ENCODE measurements around the gene FILIP1L. TPM values are rescaled to one million over a fixed set of nuclear protein-coding genes. Genes with fewer than 3 reads are reported as not detected.
"Not testable (repeated sequence)": the region's sequence is repeated elsewhere in the genome, so short reads cannot be mapped to it uniquely, and the experiment has no call there.

The FILIP1L gene
- total and polyA plus RNA-seq, 2 donors from 2014 or later = 5.5 to 25.5 TPM

DNA sequence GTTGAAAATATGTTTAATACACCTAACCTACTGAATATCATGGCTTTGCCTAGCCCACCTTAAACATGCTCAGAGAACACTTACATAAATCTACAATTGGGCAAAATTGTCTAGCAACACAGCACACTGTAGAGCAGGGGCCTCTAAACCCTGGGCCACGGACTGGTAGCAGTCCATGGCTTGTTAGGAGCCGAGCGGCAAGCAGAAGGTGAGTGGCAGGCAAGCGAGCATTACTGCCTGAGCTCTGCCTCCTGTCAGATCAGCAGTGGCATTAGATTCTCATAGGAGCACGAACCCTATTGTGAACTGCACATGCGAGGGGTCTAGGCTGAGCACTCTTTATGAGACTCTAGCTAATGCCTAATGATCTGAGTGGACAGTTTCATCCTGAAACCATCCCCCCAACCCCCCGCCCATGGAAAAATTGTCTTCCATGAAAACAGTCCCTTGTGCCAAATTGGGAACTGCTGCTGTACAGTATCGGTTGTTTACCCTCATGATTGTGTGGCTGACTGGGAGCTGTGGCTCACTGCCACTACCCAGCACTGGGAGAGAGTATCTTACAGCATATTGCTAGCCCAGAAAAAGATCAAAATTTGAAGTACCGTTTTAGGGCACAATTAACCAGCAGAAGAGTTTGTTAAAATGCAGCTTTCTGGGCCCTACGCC lies 270.6 kb downstream of the FILIP1L start:
- H3K9ac ChIP-seq (ENCODE audit: low read length in 3 of 3) = no peak overlapping the region
- no peaks in the 10 kb centered on the region for H3K27me3 ChIP-seq (ENCODE audit: control insufficient read depth, insufficient read depth, low read length)
- no peaks in the 10 kb centered on the region for H3K36me3 ChIP-seq (ENCODE audit: control insufficient read depth in 2 of 3, insufficient read depth in 3 of 3, low read length in 3 of 3)
- H3K27ac ChIP-seq (ENCODE audit: low read depth in 2 of 2, low read length in 2 of 2) = no peak overlapping the region
- H3K9me3 ChIP-seq (ENCODE audit: control insufficient read depth in 2 of 3, insufficient read depth in 1 of 3, low read length in 3 of 3) = no peaks in the 10 kb centered on the region
- TF ChIP-seq, protein P1, sequence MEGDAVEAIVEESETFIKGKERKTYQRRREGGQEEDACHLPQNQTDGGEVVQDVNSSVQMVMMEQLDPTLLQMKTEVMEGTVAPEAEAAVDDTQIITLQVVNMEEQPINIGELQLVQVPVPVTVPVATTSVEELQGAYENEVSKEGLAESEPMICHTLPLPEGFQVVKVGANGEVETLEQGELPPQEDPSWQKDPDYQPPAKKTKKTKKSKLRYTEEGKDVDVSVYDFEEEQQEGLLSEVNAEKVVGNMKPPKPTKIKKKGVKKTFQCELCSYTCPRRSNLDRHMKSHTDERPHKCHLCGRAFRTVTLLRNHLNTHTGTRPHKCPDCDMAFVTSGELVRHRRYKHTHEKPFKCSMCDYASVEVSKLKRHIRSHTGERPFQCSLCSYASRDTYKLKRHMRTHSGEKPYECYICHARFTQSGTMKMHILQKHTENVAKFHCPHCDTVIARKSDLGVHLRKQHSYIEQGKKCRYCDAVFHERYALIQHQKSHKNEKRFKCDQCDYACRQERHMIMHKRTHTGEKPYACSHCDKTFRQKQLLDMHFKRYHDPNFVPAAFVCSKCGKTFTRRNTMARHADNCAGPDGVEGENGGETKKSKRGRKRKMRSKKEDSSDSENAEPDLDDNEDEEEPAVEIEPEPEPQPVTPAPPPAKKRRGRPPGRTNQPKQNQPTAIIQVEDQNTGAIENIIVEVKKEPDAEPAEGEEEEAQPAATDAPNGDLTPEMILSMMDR (IDR thresholded peaks at IDR 0.05; ENCODE audit: borderline replicate concordance, extremely low read depth, insufficient read depth) = no peak
- FAIRE-seq = no peak
- H3K4me3 ChIP-seq (ENCODE audit: low read length in 3 of 3) = no peak overlapping the region
- intact Hi-C loops (cut with DNase I) = no loop called here
- no peak for DNase-seq
- peaks cover 0 to 3% (median 2%) of the 10 kb centered on the region in 3 donors for H3K4me1 ChIP-seq (ENCODE audit: control insufficient read depth in 2 of 3, insufficient read depth in 2 of 3, low read depth in 1 of 3, low read length in 3 of 3)

DNA sequence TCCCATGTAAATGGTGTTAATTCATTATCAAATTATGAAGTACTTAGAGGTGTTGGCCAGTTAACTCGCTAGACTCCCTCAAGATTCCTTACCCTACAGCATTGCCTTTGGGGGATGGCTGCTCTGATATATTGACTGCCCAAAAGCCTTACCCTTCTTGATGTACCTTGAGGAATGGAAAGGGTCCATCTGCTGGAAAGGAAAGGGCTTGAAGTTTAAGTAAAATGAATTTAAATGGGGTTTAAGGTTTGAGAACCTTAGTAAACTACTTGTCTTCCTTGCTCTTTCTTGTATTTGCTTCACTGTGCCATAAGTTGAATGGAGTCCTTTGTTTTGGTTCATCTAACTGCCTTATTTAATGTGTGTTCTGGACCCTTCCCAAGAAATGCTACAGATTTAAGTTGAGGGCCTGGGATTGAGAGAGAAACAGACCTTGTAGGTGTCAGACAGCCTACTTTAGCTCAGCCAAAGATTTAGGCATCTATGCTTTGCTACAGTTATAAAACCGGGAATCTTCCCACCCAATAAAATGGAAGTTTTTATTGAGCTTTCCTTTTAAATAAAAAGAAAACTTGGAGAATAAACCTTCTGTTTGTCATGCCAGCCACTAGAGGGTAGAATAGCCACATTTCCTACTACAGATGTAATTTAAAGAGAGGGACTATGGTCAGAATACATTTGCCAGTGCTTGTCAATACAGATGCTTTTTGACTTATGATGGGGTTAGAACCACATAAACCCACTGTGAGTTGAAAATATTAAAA lies 271.3 kb downstream of the FILIP1L start:
- DNase-seq (peak in 2 of 5 donors; percentile 54 to 86), FAIRE-seq (peak; percentile 71)
- Histone ChIP-seq H3K27me3 (ENCODE audit: control insufficient read depth, insufficient read depth, low read length) (no peaks in the 10 kb centered on the region), H3K36me3 (ENCODE audit: control insufficient read depth in 2 of 3, insufficient read depth in 3 of 3, low read length in 3 of 3) (no peaks in the 10 kb centered on the region), H3K4me1 (ENCODE audit: control insufficient read depth in 2 of 3, insufficient read depth in 2 of 3, low read depth in 1 of 3, low read length in 3 of 3) (peaks cover 0 to 3% (median 2%) of the 10 kb centered on the region in 3 donors), H3K9ac (ENCODE audit: low read length in 3 of 3) (peak overlapping the region in 2 of 3 donors; percentile 17 to 19), H3K9me3 (ENCODE audit: control insufficient read depth in 2 of 3, insufficient read depth in 1 of 3, low read length in 3 of 3) (no peaks in the 10 kb centered on the region), H3K27ac (ENCODE audit: low read depth in 2 of 2, low read length in 2 of 2) (no peak overlapping the region), H3K4me3 (ENCODE audit: low read length in 3 of 3) (no peak overlapping the region)
- TF ChIP-seq, protein P1 (IDR thresholded peaks at IDR 0.05; ENCODE audit: borderline replicate concordance, extremely low read depth, insufficient read depth) = peak; percentile 75
- intact Hi-C loops (cut with DNase I) = no loop called here

DNA sequence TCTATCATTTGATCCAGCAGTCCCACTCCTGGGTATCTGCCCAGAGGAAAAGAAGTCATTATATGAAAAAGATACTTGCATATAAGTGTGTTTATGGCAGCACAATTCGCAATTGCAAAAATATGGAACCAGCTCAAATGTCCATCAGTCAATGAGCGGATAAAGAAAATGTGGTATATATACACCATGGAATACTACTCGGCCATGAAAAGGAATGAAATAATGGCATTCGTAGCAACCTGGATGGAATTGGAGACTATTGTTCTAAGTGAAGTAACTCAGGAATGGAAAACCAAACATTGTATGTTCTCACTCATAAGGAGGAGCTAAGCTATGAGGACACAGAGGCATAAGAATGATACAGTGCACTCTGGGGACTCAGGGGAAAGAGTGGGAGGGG lies 272.4 kb downstream of the FILIP1L start:
- intact Hi-C loops (cut with DNase I); H3K27ac ChIP-seq (ENCODE audit: low read depth in 2 of 2, low read length in 2 of 2); H3K9ac ChIP-seq (ENCODE audit: low read length in 3 of 3); H3K36me3 ChIP-seq (ENCODE audit: control insufficient read depth in 2 of 3, insufficient read depth in 3 of 3, low read length in 3 of 3); H3K4me1 ChIP-seq (ENCODE audit: control insufficient read depth in 2 of 3, insufficient read depth in 2 of 3, low read depth in 1 of 3, low read length in 3 of 3); H3K27me3 ChIP-seq (ENCODE audit: control insufficient read depth, insufficient read depth, low read length); FAIRE-seq; H3K9me3 ChIP-seq (ENCODE audit: control insufficient read depth in 2 of 3, insufficient read depth in 1 of 3, low read length in 3 of 3); H3K4me3 ChIP-seq (ENCODE audit: low read length in 3 of 3); DNase-seq: not testable (repeated sequence)

DNA sequence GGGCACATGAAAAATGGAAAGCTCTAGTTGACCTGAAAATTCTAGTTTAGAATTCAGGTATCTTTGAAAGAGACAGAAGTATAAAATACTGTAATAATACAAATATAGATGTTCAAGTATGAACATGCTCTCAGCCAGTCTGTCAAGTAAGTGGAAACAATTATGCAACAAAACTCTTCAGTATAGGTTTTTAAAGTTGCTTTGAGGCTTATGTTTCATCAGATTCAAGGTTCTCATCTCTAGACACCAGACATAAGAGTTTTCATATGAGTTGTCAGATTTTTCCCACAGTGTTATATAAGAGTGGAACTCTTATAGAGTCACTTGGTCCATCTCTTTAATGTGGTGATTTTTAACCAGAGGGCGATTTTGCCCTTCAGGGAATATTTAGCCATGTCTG lies 274.7 kb downstream of the FILIP1L start:
- FAIRE-seq (no peak), DNase-seq (no peak)
- TF ChIP-seq, protein P1 (IDR thresholded peaks at IDR 0.05; ENCODE audit: borderline replicate concordance, extremely low read depth, insufficient read depth) = no peak
- Histone ChIP-seq H3K9ac (ENCODE audit: low read length in 3 of 3) (no peak overlapping the region), H3K4me1 (ENCODE audit: control insufficient read depth in 2 of 3, insufficient read depth in 2 of 3, low read depth in 1 of 3, low read length in 3 of 3) (peaks cover 0 to 3% (median 2%) of the 10 kb centered on the region in 3 donors), H3K27ac (ENCODE audit: low read depth in 2 of 2, low read length in 2 of 2) (no peak overlapping the region), H3K4me3 (ENCODE audit: low read length in 3 of 3) (no peak overlapping the region), H3K9me3 (ENCODE audit: control insufficient read depth in 2 of 3, insufficient read depth in 1 of 3, low read length in 3 of 3) (no peaks in the 10 kb centered on the region), H3K36me3 (ENCODE audit: control insufficient read depth in 2 of 3, insufficient read depth in 3 of 3, low read length in 3 of 3) (no peaks in the 10 kb centered on the region), H3K27me3 (ENCODE audit: control insufficient read depth, insufficient read depth, low read length) (no peaks in the 10 kb centered on the region)
- intact Hi-C loops (cut with DNase I) = loop anchor here (5.0 kb wide), 1 partner anchor 418 kb away; no protein-coding TSS in a partner anchor
